Stimulated activated CD8-positive, alpha-beta memory T cell treated with anti-CD3 and anti-CD28 coated beads, Interleukin-4, amount 100 ng/mL, for 4 hours (primary cell): ENCODE measurements around the gene SLC46A2.

Experiments used
- DNase-seq, 2 donors: peaks; one replicate each; pipeline ENCODE4 v3.0.0-alpha.2; 2020; ENCODE audit warnings: low read depth in 2 of 2, low spot score in 1 of 2

The SLC46A2 gene

DNA sequence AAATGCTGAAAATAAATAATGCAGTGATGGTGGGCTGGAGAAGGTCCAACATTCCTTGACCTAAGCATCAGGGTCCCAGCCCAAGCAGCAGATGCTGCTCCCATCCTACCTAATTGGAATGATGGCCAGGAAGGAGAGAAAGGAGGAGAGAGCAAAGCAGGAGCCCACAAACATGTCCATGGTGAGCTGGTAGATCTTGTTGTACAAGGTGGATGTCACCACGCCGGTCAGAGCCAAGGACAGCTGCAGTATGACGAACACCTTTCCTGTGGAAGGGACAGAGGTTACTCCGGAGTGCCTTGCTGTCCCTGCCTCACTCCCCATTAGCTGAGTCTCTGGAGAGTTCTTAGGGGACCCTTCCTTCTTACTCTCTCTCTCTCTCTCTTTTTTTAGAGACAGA is 4.3 kb downstream of the SLC46A2 start:
- no peak for DNase-seq

DNA sequence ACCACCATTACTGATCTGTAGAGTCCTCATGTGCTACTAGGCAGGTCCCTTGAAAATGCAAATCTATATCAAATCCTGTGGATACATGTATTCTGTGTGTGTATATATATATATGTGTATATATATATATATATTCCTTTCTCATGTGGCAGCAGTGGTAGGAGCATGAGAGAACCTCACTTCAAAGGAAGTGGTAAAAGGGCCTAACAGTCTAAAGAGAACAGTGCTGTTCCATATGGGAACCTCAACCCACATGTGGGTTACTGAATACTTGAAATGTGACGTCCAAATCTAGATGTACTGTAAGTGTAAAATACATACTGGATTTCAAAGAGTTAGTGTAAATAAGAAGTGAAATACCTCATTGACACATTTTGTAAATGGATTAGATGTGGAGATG is 5.4 kb downstream of the SLC46A2 start:
- no peak for DNase-seq

DNA sequence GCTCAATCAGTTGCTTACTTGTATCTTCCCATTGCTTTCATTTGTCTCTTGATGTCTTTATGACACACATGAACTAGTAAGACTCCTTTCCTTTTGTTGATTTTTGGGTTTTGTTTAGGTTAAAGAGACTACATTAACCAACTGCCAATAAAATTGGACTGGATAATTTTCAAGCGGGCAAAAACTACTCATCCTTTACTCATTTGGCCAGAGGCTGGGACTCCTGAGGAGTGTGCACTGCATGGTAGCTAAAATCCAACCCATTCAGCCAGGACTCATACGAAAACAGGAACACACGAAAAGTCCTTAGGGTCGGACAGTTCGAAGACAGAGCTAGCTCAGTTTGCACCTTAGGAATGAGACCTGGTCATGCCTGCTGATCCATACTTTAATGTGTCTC is 6.0 kb downstream of the SLC46A2 start:
- no peak for DNase-seq

DNA sequence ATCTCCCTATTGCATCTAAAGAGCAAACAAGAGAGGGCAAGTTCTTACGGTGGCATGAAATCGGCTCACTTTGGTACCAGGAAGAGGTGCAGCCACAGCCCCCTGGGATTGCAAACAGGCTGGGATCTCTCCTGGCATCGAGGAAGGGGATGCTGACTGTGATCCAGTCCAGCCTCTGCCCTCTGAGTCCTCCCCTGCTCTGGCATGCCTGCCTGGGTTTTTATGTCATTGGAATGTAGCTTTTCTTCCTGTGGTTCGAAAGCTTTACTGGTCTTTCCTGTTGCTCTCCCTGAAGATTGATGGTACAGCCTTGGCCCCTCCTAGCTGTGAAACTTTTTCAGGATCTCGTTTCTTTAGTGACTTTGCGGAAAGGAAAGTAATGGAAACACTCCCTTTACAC is 6.6 kb downstream of the SLC46A2 start:
- no peak for DNase-seq

DNA sequence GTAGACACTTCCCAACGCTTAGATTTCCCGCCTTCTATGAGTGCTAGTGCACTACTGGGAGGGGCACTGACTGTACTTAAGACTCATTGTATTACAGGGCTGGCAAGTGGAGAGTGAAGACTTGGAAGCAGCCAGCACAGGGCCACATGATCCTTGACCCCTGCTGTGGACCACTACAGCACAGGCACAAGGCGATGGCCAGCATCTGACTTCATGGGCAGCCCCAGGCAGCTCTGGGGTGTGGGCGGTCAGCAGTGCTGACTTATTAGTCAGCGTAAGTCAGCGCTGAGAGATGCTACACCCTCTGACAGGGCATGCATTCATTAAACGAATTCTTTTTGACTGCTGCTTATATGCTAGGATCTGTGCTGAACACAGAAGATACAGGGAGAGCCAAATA is 9.3 kb downstream of the SLC46A2 start:
- DNase-seq = no peak

DNA sequence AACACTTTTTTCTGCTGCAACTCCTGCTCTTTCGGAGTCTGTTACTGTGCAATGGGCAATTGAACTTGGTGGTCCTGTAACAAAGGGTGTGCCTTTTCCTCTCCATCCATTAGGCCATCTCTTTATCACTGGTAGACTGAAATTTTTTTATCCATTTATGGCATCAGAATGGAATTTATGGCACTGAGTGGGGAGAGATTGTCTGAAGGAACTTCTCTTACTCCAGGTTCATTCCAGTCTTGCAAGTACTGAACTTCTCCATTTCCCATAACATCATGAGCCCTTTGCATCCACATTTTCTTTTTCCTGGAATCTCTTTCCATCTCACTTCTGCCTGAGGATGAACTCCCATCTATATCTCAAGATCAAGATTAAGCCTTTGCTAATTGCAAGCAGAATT is 10.0 kb downstream of the SLC46A2 start:
- no peak for DNase-seq

DNA sequence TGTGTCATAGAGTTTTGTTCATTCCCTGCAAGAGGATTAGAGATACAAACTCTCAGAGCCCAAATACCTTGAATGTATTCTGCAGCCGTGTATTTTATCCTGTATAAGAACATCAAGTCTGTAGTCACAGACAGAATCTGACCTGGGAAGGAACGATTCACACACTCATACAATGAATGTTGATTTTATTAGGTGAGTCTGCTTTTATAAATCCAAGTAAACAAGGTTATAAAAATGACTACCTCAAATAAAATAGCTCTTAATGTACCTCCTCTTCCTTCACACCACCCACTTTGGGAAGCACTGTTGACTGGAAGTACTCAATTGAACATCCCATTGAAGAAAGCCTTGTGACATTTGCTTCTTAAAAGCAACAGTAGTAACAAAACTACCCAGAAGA is 11.9 kb downstream of the SLC46A2 start:
- DNase-seq = no peak

GRCh38 chr9:112873773-112874405 is 16.8 kb downstream of the SLC46A2 start:
- no peak for DNase-seq

GRCh38 chr9:112872019-112872418 is 18.7 kb downstream of the SLC46A2 start:
- no peak for DNase-seq

GRCh38 chr9:112870556-112870955 is 20.1 kb downstream of the SLC46A2 start:
- DNase-seq = no peak

- no peak for DNase-seq
Measured at GRCh38 chr9:112869917-112870316, 20.8 kb downstream of the SLC46A2 start.

DNA sequence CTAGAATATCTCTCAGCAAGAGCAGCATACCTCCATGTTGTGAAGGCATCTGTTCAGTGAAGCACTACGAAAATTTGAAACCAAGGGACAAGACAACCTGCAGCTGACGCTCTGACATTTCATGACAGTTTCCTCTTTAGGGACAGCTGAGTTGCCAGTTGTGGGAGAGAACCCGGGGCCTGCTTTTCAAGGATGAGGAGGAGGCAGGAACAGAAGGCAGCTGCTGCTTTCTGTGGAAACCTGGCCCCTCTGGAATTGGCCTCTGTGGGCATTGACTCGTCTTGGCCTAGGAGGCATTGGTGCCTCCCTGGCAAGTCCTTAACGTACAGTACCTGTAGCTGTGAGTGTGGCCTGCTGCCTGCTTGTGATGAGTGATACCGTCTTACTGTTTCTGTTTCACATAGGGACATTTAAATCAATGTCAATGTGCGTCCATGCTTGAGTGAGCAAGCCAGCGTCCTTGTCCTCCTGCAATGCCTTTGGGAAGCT is 21.6 kb downstream of the SLC46A2 start:
- no peak for DNase-seq

- DNase-seq = no peak
Measured at GRCh38 chr9:112868461-112868860, 22.2 kb downstream of the SLC46A2 start.

DNA sequence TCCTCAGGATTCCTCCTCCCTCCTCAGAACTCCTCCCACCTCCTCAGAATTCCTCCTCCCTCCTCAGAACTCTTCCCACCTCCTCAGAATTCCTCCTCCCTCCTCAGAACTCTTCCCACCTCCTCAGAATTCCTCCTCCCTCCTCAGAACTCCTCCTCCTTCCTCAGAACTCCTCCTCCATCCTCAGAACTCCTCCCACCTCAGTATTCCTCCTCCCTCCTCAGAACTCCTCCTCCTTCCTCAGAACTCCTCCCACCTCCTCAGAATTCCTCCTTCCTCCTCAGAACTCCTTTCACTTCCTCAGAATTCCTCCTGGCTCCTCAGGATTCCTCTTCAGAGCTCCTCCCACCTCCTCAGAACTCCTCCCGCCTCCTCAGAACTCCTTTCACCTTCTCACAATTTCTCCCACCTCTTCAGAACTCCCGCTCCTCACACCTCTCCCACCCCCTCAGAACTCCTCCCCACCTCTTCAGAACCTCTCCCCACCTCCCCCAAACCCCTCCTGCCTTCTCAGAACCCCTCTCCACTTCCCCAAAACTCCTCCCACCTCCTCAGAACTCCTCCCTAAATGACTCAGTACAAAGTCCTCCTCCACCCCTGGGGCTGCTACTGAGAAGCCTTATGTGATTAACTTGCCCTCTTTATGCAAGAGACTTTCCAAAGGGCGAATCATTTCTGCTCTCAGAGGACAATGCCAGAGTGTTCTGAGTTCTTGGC is 23.2 kb downstream of the SLC46A2 start:
- DNase-seq = no peak

- no peak for DNase-seq
Measured at GRCh38 chr9:112866662-112867274, 23.9 kb downstream of the SLC46A2 start.

- no peak for DNase-seq
Measured at GRCh38 chr9:112864982-112865381, 25.7 kb downstream of the SLC46A2 start.

DNA sequence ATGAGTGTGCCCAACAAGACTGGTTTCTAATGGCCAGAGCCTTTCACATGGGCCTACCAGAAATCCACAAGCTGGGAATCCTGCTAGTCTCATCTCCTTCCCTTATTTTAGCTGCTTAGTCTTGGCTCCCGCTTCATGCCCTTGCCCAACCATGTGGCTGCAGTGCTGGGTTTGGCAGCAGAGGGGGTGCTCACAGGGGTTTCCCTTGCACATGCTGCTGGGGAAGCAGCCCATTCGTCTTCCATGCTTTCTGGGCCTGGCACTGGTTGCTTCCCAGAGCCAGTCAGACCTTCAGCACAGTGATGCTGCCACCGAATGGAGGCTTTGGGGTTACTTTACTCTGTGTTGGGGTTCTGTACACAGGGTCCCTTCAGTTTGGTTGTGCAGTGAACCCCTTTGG is 26.3 kb downstream of the SLC46A2 start:
- no peak for DNase-seq

DNA sequence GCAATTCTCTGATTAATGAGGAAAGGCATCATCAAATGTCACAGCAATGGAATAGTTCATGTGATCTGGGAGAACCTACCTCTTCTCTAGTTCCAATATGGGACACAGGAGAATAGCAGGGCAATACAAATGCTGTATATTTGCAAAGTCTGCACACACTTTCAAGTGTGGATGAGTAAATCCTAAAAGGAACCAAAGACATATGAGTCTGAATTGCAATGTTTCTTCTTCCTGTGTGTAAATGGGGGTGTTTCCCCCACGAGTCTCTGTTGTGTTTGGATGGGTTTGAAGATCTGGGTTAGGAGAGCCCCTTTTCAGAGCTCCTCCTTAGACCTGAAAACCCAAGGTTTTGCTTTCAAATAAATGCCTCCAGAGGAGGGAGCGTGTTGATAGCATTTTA is 26.9 kb downstream of the SLC46A2 start:
- no peak for DNase-seq

GRCh38 chr9:112863214-112863613 is 27.5 kb downstream of the SLC46A2 start:
- DNase-seq = no peak

DNA sequence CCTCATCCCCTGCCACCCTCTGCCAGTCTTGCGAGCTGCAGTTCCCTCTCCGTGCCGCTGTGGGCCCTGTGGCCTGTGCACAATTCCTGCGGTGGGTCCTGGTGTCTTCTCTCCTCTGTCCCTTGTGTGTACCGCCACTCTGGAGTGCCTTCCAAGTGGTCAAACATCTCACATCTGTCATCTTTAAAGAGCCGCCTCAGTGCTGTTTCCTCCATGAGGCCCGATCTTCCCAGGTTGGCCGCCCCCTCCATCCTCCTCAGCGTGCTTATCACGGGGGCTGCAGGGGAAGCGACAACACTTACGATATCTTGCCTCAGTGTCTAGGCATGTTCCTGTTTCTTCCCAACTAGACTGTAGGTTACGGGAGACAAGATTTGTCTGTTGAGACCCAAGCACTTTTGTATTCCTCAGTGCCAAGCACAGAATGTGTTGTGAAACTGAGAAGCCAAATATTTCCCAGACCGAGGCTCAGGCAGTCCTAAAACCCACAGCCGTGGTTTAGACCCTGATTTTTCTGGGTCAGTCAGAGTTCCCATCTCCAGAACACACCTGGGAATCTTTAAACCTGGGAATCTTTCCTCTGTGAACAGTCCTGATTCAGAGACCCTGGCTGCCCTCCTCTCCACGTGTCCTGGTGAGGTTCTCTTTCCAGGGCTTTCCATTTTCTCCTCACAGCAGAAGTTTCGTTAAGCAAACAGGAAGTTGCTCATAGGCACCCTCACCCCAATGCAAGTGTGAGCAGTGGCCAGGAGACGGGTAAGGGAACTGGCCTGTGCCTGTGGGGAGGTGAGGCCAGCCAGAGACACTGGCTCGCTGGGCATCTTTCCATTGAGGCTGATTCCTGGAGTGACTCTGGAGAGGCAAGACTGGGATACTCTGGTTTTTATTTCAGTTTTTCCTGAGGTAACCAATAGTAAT is 28.8 kb downstream of the SLC46A2 start:
- DNase-seq = no peak

- DNase-seq = no peak
Measured at GRCh38 chr9:112861155-112861554, 29.5 kb downstream of the SLC46A2 start.
